WTC11 (cell line): ENCODE data around the gene PDPK1.
"Not testable (repeated sequence)": the region's sequence is repeated elsewhere in the genome, so short reads cannot be mapped to it uniquely, and the experiment has no call there.

ENCODE experiments used
- FOXP1 ChIP-seq: sonication (generic); formaldehyde crosslinking; IDR thresholded peaks from 2 replicates; pipeline ENCODE4 v1.8.0; 2022; ENCODE audit warnings: missing genetic modification reagents, mild to moderate bottlenecking, moderate library complexity, borderline replicate concordance
- MXD4 ChIP-seq: fragments of 250-450 bp; sonication (Bioruptor Pico); IDR thresholded peaks from 2 replicates; pipeline ENCODE4 v1.8.0; 2021; ENCODE audit warnings: mild to moderate bottlenecking, moderate library complexity, borderline replicate concordance
- SP1 ChIP-seq: sonication (generic); formaldehyde crosslinking; conservative IDR thresholded peaks from 2 replicates; pipeline ENCODE4 v1.8.1; 2022; ENCODE audit warnings: missing genetic modification reagents
- TCF7 ChIP-seq: sonication (generic); formaldehyde crosslinking; IDR thresholded peaks from 2 replicates; pipeline ENCODE4 v1.8.0; 2022; ENCODE audit warnings: mild to moderate bottlenecking, low read depth, missing genetic modification reagents, moderate library complexity
- TEAD1 ChIP-seq: sonication (generic); formaldehyde crosslinking; IDR thresholded peaks from 2 replicates; pipeline ENCODE4 v1.8.0; 2022; ENCODE audit warnings: mild to moderate bottlenecking, missing genetic modification reagents
- ZNF232 ChIP-seq: sonication (generic); formaldehyde crosslinking; IDR thresholded peaks from 2 replicates; pipeline ENCODE4 v1.8.0; 2022; ENCODE audit warnings: mild to moderate bottlenecking, missing genetic modification reagents
- TF ChIP-seq, protein P1 (sequence below): fragments of 200-600 bp; IDR thresholded peaks from 2 replicates; pipeline ENCODE4 v1.8.0; 2022; ENCODE audit warnings: antibody characterized with exemption
- TF ChIP-seq, protein P2 (sequence below): sonication (generic); formaldehyde crosslinking; conservative IDR thresholded peaks from 2 replicates; pipeline ENCODE4 v1.8.1; 2022; ENCODE audit warnings: mild to moderate bottlenecking, missing genetic modification reagents
- TF ChIP-seq, protein P3 (sequence below): sonication (generic); formaldehyde crosslinking; IDR thresholded peaks from 2 replicates; pipeline ENCODE4 v1.8.1; 2023; ENCODE audit warnings: mild to moderate bottlenecking, missing genetic modification reagents, moderate library complexity
- TF ChIP-seq, protein P4 (sequence below): sonication (generic); formaldehyde crosslinking; IDR thresholded peaks from 2 replicates; pipeline ENCODE4 v1.8.1; 2022; ENCODE audit warnings: mild to moderate bottlenecking, moderate library complexity, missing genetic modification reagents
- TF ChIP-seq, protein P5 (sequence below): sonication (generic); formaldehyde crosslinking; IDR thresholded peaks from 2 replicates; pipeline ENCODE4 v1.8.1; 2022; ENCODE audit warnings: mild to moderate bottlenecking, missing genetic modification reagents, moderate library complexity, borderline replicate concordance

DNA sequence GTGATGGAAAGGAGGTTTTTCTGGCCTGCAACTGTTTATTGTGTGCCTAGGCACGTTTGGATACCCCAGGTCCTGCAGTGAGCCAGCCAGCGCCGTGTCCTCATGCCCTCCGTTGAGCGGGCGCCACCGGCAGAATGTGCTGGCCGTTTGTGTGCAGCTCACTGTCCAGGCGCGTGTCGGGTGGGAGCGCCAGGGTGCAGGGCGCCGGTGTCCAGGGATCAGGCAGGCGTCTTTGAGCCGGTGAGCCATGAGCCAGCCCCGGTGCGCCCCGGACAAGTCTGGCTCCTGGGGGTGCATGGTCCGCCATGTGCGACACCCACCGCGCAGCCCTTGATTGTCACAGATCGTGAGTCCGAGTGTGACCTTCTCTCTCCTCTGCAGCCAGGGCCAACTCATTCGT, 39.2 kb downstream of the PDPK1 start:
- TF ChIP-seq MXD4 (CRISPR knock-in tag); TEAD1 (CRISPR knock-in tag); TCF7 (CRISPR knock-in tag); SP1 (CRISPR knock-in tag); ZNF232; FOXP1 (CRISPR knock-in tag): not testable (repeated sequence)
- TF ChIP-seq, protein P1, sequence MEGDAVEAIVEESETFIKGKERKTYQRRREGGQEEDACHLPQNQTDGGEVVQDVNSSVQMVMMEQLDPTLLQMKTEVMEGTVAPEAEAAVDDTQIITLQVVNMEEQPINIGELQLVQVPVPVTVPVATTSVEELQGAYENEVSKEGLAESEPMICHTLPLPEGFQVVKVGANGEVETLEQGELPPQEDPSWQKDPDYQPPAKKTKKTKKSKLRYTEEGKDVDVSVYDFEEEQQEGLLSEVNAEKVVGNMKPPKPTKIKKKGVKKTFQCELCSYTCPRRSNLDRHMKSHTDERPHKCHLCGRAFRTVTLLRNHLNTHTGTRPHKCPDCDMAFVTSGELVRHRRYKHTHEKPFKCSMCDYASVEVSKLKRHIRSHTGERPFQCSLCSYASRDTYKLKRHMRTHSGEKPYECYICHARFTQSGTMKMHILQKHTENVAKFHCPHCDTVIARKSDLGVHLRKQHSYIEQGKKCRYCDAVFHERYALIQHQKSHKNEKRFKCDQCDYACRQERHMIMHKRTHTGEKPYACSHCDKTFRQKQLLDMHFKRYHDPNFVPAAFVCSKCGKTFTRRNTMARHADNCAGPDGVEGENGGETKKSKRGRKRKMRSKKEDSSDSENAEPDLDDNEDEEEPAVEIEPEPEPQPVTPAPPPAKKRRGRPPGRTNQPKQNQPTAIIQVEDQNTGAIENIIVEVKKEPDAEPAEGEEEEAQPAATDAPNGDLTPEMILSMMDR, result not testable (repeated sequence)
- TF ChIP-seq, protein P2, sequence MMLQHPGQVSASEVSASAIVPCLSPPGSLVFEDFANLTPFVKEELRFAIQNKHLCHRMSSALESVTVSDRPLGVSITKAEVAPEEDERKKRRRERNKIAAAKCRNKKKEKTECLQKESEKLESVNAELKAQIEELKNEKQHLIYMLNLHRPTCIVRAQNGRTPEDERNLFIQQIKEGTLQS (CRISPR knock-in tag), result not testable (repeated sequence)
- TF ChIP-seq, protein P3, sequence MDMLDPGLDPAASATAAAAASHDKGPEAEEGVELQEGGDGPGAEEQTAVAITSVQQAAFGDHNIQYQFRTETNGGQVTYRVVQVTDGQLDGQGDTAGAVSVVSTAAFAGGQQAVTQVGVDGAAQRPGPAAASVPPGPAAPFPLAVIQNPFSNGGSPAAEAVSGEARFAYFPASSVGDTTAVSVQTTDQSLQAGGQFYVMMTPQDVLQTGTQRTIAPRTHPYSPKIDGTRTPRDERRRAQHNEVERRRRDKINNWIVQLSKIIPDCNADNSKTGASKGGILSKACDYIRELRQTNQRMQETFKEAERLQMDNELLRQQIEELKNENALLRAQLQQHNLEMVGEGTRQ (CRISPR knock-in tag), result not testable (repeated sequence)
- TF ChIP-seq, protein P4, sequence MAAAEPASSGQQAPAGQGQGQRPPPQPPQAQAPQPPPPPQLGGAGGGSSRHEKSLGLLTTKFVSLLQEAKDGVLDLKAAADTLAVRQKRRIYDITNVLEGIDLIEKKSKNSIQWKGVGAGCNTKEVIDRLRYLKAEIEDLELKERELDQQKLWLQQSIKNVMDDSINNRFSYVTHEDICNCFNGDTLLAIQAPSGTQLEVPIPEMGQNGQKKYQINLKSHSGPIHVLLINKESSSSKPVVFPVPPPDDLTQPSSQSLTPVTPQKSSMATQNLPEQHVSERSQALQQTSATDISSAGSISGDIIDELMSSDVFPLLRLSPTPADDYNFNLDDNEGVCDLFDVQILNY (CRISPR knock-in tag), result not testable (repeated sequence)
- TF ChIP-seq, protein P5, sequence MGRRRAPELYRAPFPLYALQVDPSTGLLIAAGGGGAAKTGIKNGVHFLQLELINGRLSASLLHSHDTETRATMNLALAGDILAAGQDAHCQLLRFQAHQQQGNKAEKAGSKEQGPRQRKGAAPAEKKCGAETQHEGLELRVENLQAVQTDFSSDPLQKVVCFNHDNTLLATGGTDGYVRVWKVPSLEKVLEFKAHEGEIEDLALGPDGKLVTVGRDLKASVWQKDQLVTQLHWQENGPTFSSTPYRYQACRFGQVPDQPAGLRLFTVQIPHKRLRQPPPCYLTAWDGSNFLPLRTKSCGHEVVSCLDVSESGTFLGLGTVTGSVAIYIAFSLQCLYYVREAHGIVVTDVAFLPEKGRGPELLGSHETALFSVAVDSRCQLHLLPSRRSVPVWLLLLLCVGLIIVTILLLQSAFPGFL (CRISPR knock-in tag), result not testable (repeated sequence)
